Measurements from ENCODE around the gene NPAT.

The NPAT gene

GRCh38 chr11:108246885-108247284 lies 24.4 kb upstream of the NPAT start:
- Histone ChIP-seq H3K27me3 (ENCODE audit: insufficient read depth, low read length, poor library complexity) (no peaks in the 10 kb centered on the region), H3K9me3 (ENCODE audit: insufficient read depth, low read length, severe bottlenecking) (no peaks in the 10 kb centered on the region), H3K4me3 (ENCODE audit: low read depth in 1 of 2, low read length in 2 of 2) (no peak overlapping the region), H3K9ac (ENCODE audit: low read depth, low read length) (no peak overlapping the region), H3K4me1 (ENCODE audit: insufficient read depth, low read length) (no peaks in the 10 kb centered on the region), H3K4me2 (ENCODE audit: insufficient read depth, low read length) (no peak overlapping the region), H3K36me3 (ENCODE audit: insufficient read depth, low read length) (peaks cover 77% of the 10 kb centered on the region), H3K27ac (ENCODE audit: low read length) (no peak overlapping the region), H2AFZ (ENCODE audit: low read depth, low read length) (no peak overlapping the region), H3K79me2 (ENCODE audit: insufficient read depth, low read length) (no peaks in the 10 kb centered on the region), H4K20me1 (ENCODE audit: insufficient read depth, low read length) (no peaks in the 10 kb centered on the region)
- ATAC-seq (ENCODE audit: insufficient read depth, low read depth) (no peak), DNase-seq (no peak)
- no peak for TF ChIP-seq CTCF (IDR thresholded peaks at IDR 0.05; ENCODE audit: borderline replicate concordance, extremely low read depth, low read length, poor library complexity, severe bottlenecking)
- TF ChIP-seq EZH2 (IDR thresholded peaks at IDR 0.05; ENCODE audit: borderline replicate concordance, low read depth, low read length, severe bottlenecking): no peak

- Histone ChIP-seq H3K27ac (ENCODE audit: low read length) (no peak overlapping the region), H3K9me3 (ENCODE audit: insufficient read depth, low read length, severe bottlenecking) (no peaks in the 10 kb centered on the region), H3K79me2 (ENCODE audit: insufficient read depth, low read length) (no peaks in the 10 kb centered on the region), H3K4me1 (ENCODE audit: insufficient read depth, low read length) (no peaks in the 10 kb centered on the region), H3K36me3 (ENCODE audit: insufficient read depth, low read length) (peaks cover 77% of the 10 kb centered on the region), H4K20me1 (ENCODE audit: insufficient read depth, low read length) (no peaks in the 10 kb centered on the region), H3K9ac (ENCODE audit: low read depth, low read length) (no peak overlapping the region), H2AFZ (ENCODE audit: low read depth, low read length) (no peak overlapping the region), H3K4me2 (ENCODE audit: insufficient read depth, low read length) (no peak overlapping the region), H3K4me3 (ENCODE audit: low read depth in 1 of 2, low read length in 2 of 2) (no peak overlapping the region), H3K27me3 (ENCODE audit: insufficient read depth, low read length, poor library complexity) (no peaks in the 10 kb centered on the region)
- DNase-seq (no peak), ATAC-seq (ENCODE audit: insufficient read depth, low read depth) (no peak)
- TF ChIP-seq CTCF (IDR thresholded peaks at IDR 0.05; ENCODE audit: borderline replicate concordance, extremely low read depth, low read length, poor library complexity, severe bottlenecking): no peak
- no peak for TF ChIP-seq EZH2 (IDR thresholded peaks at IDR 0.05; ENCODE audit: borderline replicate concordance, low read depth, low read length, severe bottlenecking)
Observed at GRCh38 chr11:108246308-108246707, 23.9 kb upstream of the NPAT start.

DNA sequence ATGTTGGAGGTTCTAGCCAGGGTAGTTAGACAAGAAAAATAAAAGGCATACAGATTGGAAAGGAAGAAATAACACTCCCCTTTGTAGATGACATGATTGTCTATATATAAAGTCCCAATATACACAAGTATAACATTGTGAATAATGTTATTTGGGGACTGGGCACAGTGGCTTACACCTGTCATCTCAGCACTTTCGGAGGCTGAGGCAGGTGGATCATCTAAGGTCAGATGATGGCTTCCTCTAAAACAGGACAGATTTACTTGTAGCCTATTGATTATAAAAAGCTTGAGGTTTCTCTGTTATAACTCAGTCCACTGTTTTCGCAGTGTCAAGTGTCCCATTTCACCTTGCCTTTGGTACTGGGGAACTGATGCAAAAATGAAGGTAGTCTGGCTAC lies 20.0 kb upstream of the NPAT start:
- H3K4me2 ChIP-seq (ENCODE audit: insufficient read depth, low read length): no peak overlapping the region
- no peak overlapping the region for H2AFZ ChIP-seq (ENCODE audit: low read depth, low read length)
- H3K79me2 ChIP-seq (ENCODE audit: insufficient read depth, low read length): peaks cover 12% of the 10 kb centered on the region
- no peak for TF ChIP-seq EZH2 (IDR thresholded peaks at IDR 0.05; ENCODE audit: borderline replicate concordance, low read depth, low read length, severe bottlenecking)
- TF ChIP-seq CTCF (IDR thresholded peaks at IDR 0.05; ENCODE audit: borderline replicate concordance, extremely low read depth, low read length, poor library complexity, severe bottlenecking): no peak
- peaks cover 35% of the 10 kb centered on the region for H3K4me1 ChIP-seq (ENCODE audit: insufficient read depth, low read length)
- no peak overlapping the region for H3K4me3 ChIP-seq (ENCODE audit: low read depth in 1 of 2, low read length in 2 of 2)
- no peaks in the 10 kb centered on the region for H3K27me3 ChIP-seq (ENCODE audit: insufficient read depth, low read length, poor library complexity)
- H4K20me1 ChIP-seq (ENCODE audit: insufficient read depth, low read length): no peaks in the 10 kb centered on the region
- H3K27ac ChIP-seq (ENCODE audit: low read length): no peak overlapping the region
- H3K36me3 ChIP-seq (ENCODE audit: insufficient read depth, low read length): peaks cover 58% of the 10 kb centered on the region
- DNase-seq (no peak), ATAC-seq (ENCODE audit: insufficient read depth, low read depth) (no peak)
- no peaks in the 10 kb centered on the region for H3K9me3 ChIP-seq (ENCODE audit: insufficient read depth, low read length, severe bottlenecking)
- H3K9ac ChIP-seq (ENCODE audit: low read depth, low read length): no peak overlapping the region
